SK-N-MC (cell line): ENCODE data around the gene AGO3.

Source experiments
- DNase-seq: peaks from one replicate; pipeline ENCODE4 v3.0.0-alpha.2; 2011; ENCODE audit warnings: low read depth, low spot score
- H3K27ac ChIP-seq: fragments of 200-600 bp; sonication (generic); 2 replicates; pipeline ENCODE4 v1.5.1; 2016; ENCODE audit warnings: mixed run types
- H3K36me3 ChIP-seq: fragments of 200-600 bp; sonication (generic); 2 replicates; pipeline ENCODE4 v1.6.1; 2017; ENCODE audit warnings: antibody characterized with exemption, low read length, mixed read lengths; ENCODE audit not compliant: insufficient read depth
- H3K4me3 ChIP-seq: fragments of 200-600 bp; sonication (generic); 2 replicates; pipeline ENCODE4 v1.5.1; 2016
- H3K9ac ChIP-seq: fragments of 200-600 bp; sonication (generic); 2 replicates; pipeline ENCODE4 v1.8.0; 2017; ENCODE audit warnings: mixed run types, mixed read lengths; ENCODE audit not compliant: insufficient read length
- H3K9me3 ChIP-seq: fragments of 200-600 bp; sonication (generic); 2 replicates; pipeline ENCODE4 v1.6.1; 2017; ENCODE audit warnings: low read depth, mild to moderate bottlenecking, antibody characterized with exemption, low read length, moderate library complexity, mixed read lengths
- EZH2 ChIP-seq: fragments of 200-600 bp; sonication (generic); IDR thresholded peaks from one replicate; pipeline ENCODE4 v1.6.1; 2017; ENCODE audit warnings: antibody characterized with exemption
- FOXP2 ChIP-seq: optimal IDR thresholded peaks from 2 replicates; pipeline ENCODE3; 2011; ENCODE audit warnings: mild to moderate bottlenecking, moderate library complexity; ENCODE audit not compliant: insufficient read depth; ENCODE audit errors: extremely low read length, control extremely low read depth
- POLR2AphosphoS5 ChIP-seq: IDR thresholded peaks from 2 replicates; pipeline ENCODE4 v1.6.1; 2012; ENCODE audit warnings: mild to moderate bottlenecking, low read depth, low read length, borderline replicate concordance

Gene AGO3

DNA sequence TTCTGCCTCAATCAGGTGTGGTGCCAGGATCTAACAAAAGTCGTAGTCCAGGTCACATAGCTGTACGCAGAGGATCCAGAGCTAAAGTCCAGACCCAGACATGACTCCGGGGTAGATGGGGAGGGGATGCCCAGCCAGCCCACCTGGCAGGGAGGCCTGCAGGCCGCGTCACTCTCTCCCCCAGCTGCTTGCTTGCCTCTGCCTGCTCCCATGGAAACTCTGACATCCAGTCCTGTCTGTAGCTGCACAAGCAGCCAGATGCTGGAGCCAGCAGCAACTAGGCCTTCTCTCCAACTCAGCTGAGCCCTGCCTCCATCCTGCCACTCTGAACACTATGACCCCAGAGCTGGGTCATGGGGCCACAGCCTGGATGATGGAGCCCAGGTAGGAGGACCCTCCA lies 186.0 kb downstream of the AGO3 start:
- no peak for DNase-seq
- Histone ChIP-seq H3K9ac (no peak overlapping the region), H3K9me3 (no peaks in the 10 kb centered on the region), H3K36me3 (no peaks in the 10 kb centered on the region), H3K4me3 (no peak overlapping the region), H3K27ac (no peak overlapping the region)
- no peak for TF ChIP-seq POLR2AphosphoS5
- TF ChIP-seq FOXP2, result no peak
- TF ChIP-seq EZH2, result no peak

DNA sequence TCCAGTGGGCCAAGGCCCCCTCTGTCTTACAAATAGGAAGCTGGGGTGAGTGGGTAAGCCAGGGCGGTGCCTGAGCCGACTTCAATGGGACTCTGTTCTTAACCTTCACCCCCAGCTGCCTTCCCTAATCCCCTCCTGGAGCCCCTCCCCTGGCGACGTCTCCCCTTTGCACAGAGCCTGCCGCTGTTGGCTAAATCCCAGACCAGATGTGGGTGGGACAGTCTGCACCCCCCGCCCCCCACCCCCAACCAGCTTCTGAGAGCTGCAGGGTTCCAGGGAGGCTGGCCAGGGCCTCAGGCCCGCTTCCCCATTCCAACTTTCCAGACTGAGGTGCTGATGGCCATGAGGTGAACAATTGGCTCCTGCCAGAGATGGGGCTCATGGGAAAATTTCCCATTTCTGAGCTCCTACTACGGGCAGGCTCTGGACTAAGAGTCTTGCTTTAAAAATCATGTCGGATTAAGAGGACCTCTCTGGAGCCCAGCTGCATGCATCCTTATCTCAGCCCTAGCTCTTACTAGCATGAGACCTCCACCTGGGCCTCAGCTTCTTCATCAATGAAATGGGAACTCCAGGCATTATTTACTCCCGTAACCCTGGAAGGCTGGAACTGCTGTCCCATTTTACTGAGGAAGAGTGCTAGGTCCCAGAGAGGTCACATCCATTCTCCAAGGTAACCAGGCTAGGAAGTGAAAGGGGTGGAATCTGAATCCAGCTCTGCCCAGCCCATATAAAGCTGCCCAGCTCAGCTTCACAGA lies 187.7 kb downstream of the AGO3 start:
- H3K36me3 ChIP-seq, result no peaks in the 10 kb centered on the region
- no peak overlapping the region for H3K27ac ChIP-seq
- no peak overlapping the region for H3K4me3 ChIP-seq
- H3K9me3 ChIP-seq, result no peaks in the 10 kb centered on the region
- no peak overlapping the region for H3K9ac ChIP-seq
- no peak for DNase-seq
- TF ChIP-seq FOXP2 (no peak), EZH2 (no peak), POLR2AphosphoS5 (no peak)

DNA sequence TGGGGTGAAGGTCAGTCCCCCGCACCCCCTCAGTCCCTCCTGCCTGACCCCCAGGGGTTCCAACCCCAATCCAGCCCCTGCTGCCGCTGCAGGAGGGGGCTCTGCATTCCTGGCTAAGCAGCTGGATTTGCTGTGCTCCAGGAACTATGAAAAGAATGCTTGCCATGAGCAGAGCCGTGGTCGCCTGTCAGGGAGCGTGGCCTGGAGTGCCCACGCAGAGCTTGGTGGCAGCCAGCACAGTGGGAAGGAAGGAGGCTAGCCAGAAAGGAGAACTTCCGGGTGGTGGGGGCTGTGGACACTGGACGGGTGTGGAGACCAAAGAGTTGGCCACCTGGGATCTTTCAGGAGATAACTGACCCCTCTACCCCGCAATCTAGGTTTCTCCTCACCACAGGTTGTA lies 188.6 kb downstream of the AGO3 start:
- Histone ChIP-seq H3K9ac (no peak overlapping the region), H3K9me3 (no peaks in the 10 kb centered on the region), H3K27ac (no peak overlapping the region), H3K4me3 (no peak overlapping the region), H3K36me3 (no peaks in the 10 kb centered on the region)
- no peak for TF ChIP-seq EZH2
- TF ChIP-seq FOXP2, result no peak
- no peak for TF ChIP-seq POLR2AphosphoS5
- no peak for DNase-seq
